Jurkat, Clone E6-1 (cell line): Measurements from ENCODE around the gene COP1.
"Not testable (repeated sequence)": the region's sequence is repeated elsewhere in the genome, so short reads cannot be mapped to it uniquely, and the experiment has no call there.

ENCODE experiments used
- DNase-seq: peaks from one replicate; pipeline ENCODE4 v3.0.0-alpha.2; 2011; ENCODE audit warnings: low read depth, low spot score
- H3K4me3 ChIP-seq: 2 replicates; pipeline ENCODE4 v1.5.1; 2011; ENCODE audit warnings: mild to moderate bottlenecking, low read length, control low read depth, moderate library complexity

COP1 gene

GRCh38 chr1:175992202-175992601 lies 214.9 kb downstream of the COP1 start:
- not testable (repeated sequence) for DNase-seq, H3K4me3 ChIP-seq

GRCh38 chr1:175984813-175985212 lies 222.3 kb downstream of the COP1 start:
- no peak for DNase-seq
- H3K4me3 ChIP-seq = no peak overlapping the region

GRCh38 chr1:175984057-175984812 lies 222.9 kb downstream of the COP1 start:
- H3K4me3 ChIP-seq = no peak overlapping the region
- DNase-seq = no peak

- H3K4me3 ChIP-seq, DNase-seq: not testable (repeated sequence)
These were observed 223.7 kb downstream of the COP1 start for GRCh38 chr1:175983363-175983762.

- DNase-seq = no peak
- no peak overlapping the region for H3K4me3 ChIP-seq
These were observed 226.0 kb downstream of the COP1 start for GRCh38 chr1:175981128-175981527.

GRCh38 chr1:175978926-175979325 lies 228.2 kb downstream of the COP1 start:
- no peak overlapping the region for H3K4me3 ChIP-seq
- DNase-seq = no peak

GRCh38 chr1:175978476-175978875 lies 228.6 kb downstream of the COP1 start:
- DNase-seq = no peak
- H3K4me3 ChIP-seq = no peak overlapping the region

- H3K4me3 ChIP-seq = no peak overlapping the region
- no peak for DNase-seq
These were observed 230.0 kb downstream of the COP1 start for GRCh38 chr1:175976865-175977642.

- no peak overlapping the region for H3K4me3 ChIP-seq
- no peak for DNase-seq
These were observed 237.9 kb downstream of the COP1 start for GRCh38 chr1:175969231-175969630.

GRCh38 chr1:175968486-175969172 lies 238.5 kb downstream of the COP1 start:
- no peak overlapping the region for H3K4me3 ChIP-seq
- no peak for DNase-seq

GRCh38 chr1:175963740-175964139 lies 243.3 kb downstream of the COP1 start:
- no peak for DNase-seq
- no peak overlapping the region for H3K4me3 ChIP-seq

- DNase-seq = no peak
These were observed 246.9 kb downstream of the COP1 start for GRCh38 chr1:175960169-175960568.

GRCh38 chr1:175951627-175952026 lies 255.5 kb downstream of the COP1 start:
- H3K4me3 ChIP-seq = no peak overlapping the region
- no peak for DNase-seq

More at GRCh38 chr1:175960169-175960568, 246.9 kb downstream of the COP1 start:
- no peak overlapping the region for H3K4me3 ChIP-seq

- H3K4me3 ChIP-seq = no peak overlapping the region
- DNase-seq = no peak
These were observed 259.3 kb downstream of the COP1 start for GRCh38 chr1:175947771-175948170.

GRCh38 chr1:175944591-175944990 lies 262.5 kb downstream of the COP1 start:
- H3K4me3 ChIP-seq = no peak overlapping the region
- no peak for DNase-seq

- H3K4me3 ChIP-seq = no peak overlapping the region
- DNase-seq = no peak
These were observed 265.9 kb downstream of the COP1 start for GRCh38 chr1:175941164-175941563.

GRCh38 chr1:175936736-175937135 lies 270.4 kb downstream of the COP1 start:
- DNase-seq = no peak
- no peak overlapping the region for H3K4me3 ChIP-seq

GRCh38 chr1:175935566-175936115 lies 271.4 kb downstream of the COP1 start:
- no peak for DNase-seq
- no peak overlapping the region for H3K4me3 ChIP-seq

- no peak overlapping the region for H3K4me3 ChIP-seq
- no peak for DNase-seq
These were observed 271.9 kb downstream of the COP1 start for GRCh38 chr1:175935166-175935565.

GRCh38 chr1:175933801-175934200 lies 273.3 kb downstream of the COP1 start:
- no peak for DNase-seq
- H3K4me3 ChIP-seq = no peak overlapping the region
